HG02840 (cell line): ENCODE results near the gene AQP1.

Experiments
- ATAC-seq: cut with Tn5 transposase; IDR thresholded peaks from one replicate; pipeline ENCODE4 v1.9.1; 2021; ENCODE audit warnings: mild to moderate bottlenecking, moderate library complexity, moderate number of reproducible peaks; ENCODE audit not compliant: unreplicated experiment, low FRiP score

Gene AQP1

GRCh38 chr7:30881448-30881847 lies 30.2 kb upstream of the AQP1 start:
- ATAC-seq = no peak

GRCh38 chr7:30884881-30885280 lies 26.8 kb upstream of the AQP1 start:
- no peak for ATAC-seq

DNA sequence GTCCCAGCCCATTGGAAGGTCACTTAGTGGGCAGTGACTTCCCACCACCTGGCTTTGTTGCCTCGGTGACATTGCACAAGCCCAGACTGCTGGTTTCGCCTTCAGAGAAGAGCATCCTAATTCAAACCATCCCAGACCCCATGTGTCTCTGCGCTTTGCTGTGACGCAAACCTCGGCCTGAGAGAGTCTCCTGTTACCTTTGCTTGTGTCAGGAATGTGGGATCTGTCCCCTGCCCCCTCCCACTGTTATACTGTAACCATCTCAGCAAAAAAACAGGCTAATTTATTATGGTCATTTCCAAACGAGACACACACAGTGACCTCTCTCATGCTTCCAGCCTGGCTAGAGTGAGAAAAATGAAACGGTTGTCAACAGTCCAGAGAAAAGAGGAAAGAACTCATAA lies 25.0 kb upstream of the AQP1 start:
- ATAC-seq = no peak

DNA sequence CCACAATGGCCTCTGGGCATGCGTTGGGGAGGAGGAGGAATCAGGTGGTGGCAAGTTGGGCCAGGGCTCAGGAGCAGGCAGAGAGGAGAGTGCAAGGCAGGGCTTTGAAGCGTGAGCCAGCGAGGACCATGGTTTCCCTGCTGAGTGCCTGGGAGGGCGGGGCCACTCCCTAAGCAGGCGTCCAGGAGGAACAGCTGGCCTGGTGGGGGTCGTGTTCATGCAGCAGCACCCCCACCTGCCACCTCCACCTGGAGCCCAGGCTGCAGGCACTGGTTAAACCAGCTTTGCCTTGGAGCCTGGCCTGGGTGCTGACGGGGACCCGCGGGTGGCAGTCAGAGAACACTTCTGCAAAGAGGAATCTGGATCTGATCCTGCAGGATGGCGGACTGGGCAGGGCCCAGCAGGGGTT lies 24.2 kb upstream of the AQP1 start:
- ATAC-seq = no peak

DNA sequence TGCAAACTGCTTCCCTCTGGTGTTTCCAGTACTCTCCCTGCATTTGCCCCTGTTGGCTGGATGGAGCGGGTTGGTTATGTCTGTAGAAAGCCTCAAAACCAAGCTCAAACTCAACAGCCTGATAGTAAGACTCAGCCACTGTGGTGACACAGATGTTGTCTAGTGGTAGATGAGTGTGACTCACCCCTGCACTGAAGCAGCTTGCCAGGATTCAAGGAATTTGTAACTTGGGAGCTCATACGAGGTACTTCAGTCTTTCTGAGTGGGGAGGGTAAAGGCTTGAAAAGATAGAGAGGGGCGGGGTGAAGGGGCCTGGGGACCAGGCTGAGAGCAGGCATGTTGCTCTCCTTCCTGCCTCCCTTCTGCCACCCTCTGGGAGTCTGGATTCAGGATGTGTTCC lies 22.9 kb upstream of the AQP1 start:
- no peak for ATAC-seq

- no peak for ATAC-seq
These were observed 21.4 kb upstream of the AQP1 start for GRCh38 chr7:30890226-30890625.

- ATAC-seq = no peak
These were observed 18.3 kb upstream of the AQP1 start for GRCh38 chr7:30893357-30893756.

- no peak for ATAC-seq
These were observed 17.6 kb upstream of the AQP1 start for GRCh38 chr7:30894009-30894408.

DNA sequence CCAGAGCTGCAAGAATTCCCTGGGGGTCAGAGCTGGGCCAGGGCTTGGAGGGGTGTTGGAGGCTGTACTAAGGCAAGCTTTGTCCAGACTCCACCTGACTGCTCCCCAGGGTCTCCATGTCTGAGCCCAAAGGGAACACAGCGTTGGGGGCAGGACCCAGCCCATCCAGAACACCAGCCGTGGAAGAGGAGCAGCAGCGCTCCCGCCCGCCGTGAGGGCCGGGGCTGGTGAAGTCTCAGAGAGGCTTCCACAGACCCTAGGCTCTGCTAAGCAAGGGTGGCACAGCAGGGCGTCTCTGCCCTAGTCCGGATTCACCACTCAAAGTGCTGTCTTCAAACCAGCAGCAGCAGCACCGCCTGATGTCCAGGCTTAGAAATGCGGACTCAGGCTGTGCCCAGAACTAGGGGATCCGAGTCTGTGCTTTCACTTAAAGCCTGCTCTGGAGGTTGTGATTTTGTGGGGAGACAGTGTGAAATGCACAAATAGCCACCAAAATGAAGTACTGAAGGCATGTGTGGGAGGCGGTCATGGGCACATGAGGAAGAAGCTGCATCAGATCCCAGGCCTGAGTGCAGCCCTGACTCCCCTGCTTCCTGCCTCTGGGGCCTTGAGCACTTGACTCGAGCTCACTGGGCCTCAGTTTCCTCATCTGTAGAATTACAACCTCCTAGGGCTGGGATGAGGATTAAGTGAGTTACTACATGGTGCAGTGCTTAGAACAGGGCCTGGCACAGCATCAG lies 16.6 kb upstream of the AQP1 start:
- ATAC-seq = no peak

- no peak for ATAC-seq
These were observed 15.6 kb upstream of the AQP1 start for GRCh38 chr7:30896036-30896435.

GRCh38 chr7:30896783-30897637 lies 14.6 kb upstream of the AQP1 start:
- no peak for ATAC-seq

DNA sequence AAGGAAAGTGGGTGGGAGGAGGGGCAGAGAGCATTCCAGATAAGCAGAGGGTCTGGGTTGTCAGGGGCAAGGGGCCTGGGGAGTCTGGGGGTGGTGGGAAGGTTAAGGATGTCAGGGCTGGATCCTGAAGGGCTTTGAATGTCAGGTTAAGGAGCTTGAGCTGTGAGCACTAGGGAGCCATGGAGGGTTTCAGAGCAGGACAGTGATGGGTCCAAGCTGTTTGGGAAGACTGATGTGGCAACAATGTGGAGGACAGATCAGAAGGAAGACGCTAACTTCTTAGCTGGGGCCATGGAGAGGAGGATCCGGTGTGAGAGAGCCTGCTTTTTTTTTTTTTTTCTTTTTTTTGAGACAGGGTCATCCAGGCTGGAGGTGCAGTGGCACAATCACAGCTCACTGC lies 13.9 kb upstream of the AQP1 start:
- no peak for ATAC-seq

DNA sequence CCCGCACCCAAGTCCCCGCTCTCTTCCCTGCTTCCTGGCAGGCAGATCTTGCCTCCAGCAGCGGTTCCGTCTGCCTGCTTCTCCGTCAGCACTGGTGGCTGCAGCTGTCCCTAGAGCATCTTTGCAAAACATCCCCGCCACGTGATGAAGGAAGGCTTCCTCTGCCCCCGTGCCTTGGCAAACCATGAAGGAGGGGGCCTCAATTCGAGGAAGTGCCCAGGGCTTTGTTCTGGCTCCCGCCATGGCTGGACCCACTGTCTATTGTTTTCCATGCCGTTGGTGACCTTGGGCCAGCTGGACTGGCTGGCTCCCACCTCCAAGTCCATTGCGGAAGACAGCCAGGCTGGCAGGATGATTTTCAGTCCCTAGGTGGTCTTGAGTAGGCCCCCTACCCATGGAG lies 13.2 kb upstream of the AQP1 start:
- ATAC-seq = no peak

DNA sequence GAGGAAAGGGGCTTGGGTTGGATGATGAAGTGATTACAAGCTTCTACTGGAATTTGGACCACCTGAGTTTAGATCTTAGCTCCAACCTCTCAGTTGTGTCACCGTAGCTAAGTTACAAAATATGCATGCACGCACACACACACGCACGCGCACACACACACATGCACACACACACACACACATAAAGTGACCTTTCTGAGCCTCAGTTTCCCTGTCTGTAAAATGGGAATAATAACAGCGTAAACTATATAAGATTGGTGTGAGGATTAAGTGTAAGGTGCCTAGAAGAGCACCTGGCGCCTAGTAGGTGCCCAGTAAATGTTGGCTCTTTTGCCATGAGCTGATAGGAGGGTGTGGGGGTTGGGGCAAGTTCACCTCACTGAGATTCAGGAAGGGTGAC lies 12.6 kb upstream of the AQP1 start:
- ATAC-seq = no peak

DNA sequence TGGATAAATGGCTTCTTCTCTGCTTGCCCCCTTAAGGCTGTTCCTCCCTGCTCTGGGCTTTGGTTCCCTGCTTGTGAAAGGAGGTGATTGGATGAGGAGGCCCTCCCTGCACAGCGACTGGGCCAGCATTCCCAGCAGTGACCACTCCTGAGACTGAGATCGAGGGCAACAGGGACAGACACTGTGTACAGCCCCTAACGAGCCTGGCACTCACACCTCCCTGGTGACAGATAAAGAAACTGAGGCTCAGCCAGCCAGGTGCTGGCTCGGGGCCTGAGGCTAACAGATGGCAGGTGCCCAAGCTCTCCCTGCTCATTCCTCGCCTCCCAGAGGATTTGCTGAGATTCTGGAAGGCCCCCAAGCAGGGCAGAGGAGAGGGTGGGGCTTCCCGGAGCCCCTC lies 12.0 kb upstream of the AQP1 start:
- ATAC-seq = no peak

GRCh38 chr7:30900053-30900452 lies 11.6 kb upstream of the AQP1 start:
- no peak for ATAC-seq

DNA sequence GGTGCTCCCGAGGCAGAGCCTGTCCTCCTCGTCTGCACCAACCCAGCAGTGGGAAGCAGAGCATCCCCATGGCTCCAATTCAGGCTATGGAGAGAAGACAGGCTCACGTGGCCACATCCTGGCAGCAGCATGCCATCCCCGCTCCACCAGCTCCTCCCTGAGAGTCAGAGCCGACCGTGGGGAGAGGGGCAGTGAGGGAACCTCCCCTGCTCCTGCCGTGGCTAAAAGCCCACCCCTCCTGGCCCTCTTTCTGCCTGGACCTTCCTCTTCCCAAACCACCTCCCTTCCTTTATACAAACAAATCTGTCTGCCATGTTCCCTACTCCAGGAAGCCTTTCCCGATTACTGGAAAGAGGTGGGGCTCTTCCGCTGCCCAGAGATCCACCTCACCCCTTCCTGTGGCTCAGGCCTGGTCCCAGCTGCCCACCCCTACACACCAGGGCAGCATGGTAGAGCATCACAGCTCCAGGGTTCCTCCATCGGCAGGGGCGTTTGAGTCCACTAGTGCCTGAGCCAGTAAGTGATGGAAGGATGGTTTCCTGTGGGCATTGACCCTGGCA lies 10.8 kb upstream of the AQP1 start:
- no peak for ATAC-seq

GRCh38 chr7:30901856-30902255 lies 9.8 kb upstream of the AQP1 start:
- ATAC-seq = no peak

- no peak for ATAC-seq
These were observed 9.2 kb upstream of the AQP1 start for GRCh38 chr7:30902466-30902865.

GRCh38 chr7:30903146-30903545 lies 8.5 kb upstream of the AQP1 start:
- no peak for ATAC-seq

DNA sequence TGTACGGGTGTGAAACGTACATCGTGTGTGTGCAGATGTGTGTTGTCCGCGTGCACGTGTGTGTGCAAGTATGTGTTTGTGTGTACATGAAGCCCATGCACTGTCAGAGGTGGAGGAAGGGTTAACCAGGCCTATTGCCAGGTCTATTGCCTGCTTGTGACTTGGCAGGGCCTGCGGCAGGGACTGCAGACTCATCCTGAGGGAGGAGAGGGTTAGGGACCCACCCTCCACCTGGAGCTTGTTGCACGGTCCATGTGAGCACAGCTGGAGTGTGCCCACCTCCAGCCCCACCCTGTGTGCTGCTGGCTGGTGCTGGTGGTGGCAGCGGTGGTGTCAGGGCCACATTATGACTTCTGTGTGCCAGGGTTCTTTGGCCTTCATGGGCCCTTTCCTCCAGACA lies 7.1 kb upstream of the AQP1 start:
- no peak for ATAC-seq
